GM12874 (cell line): ENCODE data around the gene STX4.

Experiments used
- TF ChIP-seq, protein P1 (sequence below): IDR thresholded peaks from 2 replicates; pipeline ENCODE4 v1.5.1; 2011; ENCODE audit warnings: low read depth, mild to moderate bottlenecking, control low read depth, low read length, moderate library complexity; ENCODE audit not compliant: insufficient read depth

STX4 gene

DNA sequence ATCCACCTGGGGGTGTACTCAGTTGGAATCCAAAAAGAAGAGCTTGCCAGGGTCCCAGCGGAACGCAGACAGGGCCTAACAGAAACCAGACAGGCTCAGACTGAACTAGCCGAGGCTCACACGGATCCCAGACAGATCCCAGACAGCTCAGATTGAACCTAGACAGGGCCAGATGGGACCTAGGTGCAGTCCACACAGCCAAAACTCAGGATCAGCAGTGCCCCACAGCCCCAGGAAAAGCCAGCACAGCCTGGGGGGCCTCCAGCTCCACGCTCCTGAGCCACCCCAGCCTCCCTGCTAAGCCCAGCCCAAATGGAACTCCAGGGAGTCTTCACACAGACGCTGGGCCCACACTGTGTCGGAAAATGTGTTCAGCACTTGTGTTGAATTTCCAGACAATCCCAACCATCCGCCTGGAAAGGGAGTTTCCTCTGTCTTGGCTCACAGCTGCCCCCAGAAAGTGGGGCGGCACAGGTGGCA, 30.5 kb upstream of the STX4 start:
- TF ChIP-seq, protein P1, sequence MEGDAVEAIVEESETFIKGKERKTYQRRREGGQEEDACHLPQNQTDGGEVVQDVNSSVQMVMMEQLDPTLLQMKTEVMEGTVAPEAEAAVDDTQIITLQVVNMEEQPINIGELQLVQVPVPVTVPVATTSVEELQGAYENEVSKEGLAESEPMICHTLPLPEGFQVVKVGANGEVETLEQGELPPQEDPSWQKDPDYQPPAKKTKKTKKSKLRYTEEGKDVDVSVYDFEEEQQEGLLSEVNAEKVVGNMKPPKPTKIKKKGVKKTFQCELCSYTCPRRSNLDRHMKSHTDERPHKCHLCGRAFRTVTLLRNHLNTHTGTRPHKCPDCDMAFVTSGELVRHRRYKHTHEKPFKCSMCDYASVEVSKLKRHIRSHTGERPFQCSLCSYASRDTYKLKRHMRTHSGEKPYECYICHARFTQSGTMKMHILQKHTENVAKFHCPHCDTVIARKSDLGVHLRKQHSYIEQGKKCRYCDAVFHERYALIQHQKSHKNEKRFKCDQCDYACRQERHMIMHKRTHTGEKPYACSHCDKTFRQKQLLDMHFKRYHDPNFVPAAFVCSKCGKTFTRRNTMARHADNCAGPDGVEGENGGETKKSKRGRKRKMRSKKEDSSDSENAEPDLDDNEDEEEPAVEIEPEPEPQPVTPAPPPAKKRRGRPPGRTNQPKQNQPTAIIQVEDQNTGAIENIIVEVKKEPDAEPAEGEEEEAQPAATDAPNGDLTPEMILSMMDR: no peak

DNA sequence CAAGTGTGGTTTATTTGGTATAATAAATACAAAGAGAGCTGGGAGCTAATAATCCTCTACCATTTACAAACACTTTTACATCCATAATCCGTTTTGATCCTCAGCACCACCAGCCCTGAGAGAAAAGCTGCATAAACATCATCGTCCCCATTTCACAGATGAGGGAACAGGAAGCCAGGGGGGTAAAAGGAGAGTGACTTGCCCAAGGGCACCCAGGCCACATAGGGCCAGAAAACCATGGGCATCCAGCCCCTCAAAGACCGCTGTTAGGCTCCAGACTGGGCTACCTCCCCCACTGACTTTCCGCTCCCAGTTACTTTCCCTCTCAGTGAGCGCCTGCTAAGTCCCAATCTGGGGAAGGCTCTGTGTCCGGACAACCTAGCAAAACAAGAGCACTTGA, 29.6 kb upstream of the STX4 start:
- TF ChIP-seq, protein P1: no peak

DNA sequence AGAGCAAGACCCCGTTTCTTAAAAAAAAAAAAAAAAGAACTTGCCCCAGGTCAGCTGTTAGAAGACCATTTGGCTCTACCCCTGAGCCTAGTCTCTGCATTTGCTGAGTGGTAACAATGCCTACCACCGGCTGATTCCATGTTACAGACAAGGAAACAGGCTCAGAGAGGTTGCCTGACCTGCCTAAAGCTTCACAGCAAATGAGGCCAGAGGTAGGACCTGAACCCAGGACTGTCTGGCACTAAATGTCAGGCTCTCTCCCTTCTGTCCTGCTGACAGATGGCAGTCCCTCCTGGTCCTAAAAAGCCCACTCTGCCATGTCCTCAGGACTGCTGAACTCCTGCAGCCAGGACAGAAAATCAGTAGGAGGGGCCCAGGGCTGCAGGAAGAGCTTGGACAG, 28.7 kb upstream of the STX4 start:
- TF ChIP-seq, protein P1: no peak

DNA sequence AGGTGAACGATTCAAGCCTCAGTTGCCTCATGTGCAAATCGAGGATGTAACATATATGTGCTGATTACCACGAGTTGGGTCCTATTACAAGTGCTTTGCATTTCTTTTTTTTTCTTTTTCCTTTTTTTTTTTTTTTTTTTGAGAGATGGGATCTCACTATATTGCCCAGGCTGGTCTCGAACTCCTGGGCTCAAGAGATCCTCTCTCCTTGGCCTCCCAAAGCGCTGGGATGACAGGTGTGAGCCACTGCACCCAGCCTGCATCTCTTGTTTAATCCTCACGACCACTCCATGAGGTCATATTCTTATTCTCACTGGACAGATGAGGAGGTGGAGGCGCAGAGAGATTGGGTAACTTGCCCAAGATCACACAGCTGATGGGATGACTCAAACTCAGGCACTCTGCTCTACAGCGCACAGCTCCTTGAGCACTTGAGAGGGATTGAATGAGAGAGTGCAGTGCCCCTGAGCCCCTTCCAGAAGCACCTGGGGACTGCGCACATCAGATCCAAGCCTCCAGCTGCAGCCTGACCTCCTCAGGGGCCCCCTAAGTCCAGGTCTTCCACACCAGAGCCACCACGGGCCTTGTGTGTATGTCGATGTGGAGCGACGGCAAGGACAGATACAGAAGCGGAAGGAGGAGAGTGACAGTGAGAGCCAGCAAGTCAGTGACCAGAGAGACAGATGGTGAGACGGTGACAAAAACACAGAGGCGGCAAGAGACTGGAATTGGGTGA, 27.8 kb upstream of the STX4 start:
- TF ChIP-seq, protein P1: no peak

DNA sequence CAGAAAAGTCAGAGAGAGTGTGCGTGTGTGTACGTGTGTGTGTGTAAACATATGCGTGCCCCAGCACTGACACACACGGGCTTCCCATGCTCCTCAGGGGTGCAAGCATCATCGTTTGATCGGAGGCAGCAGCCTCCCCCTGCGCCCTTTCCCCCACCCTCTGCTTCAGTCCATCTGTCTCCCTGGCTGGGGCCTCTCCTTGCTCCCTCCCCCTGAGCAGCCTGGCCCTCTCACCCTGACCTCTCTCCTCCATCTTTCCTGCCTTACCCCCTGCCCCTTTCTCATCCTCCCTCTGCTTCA, 27.3 kb upstream of the STX4 start:
- TF ChIP-seq, protein P1: no peak

DNA sequence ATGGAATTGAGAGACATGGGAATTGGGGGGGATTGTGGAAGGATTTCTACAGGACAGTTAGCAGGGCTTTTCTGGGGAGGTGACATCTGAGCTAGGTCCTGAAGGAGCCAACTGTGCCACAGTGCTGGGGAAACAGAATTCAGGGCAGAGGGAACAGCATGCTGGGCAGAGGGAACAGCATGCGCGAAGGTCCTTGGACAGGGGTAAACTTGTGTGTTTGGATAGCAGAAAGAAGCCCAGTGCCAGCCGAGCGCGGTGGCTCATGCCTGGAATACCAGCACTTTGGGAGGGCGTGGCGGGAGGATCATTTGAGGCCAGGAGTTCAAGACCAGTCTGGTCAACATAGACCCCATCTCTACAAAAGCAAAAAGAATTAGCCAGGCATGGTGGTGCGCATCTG, 26.8 kb upstream of the STX4 start:
- TF ChIP-seq, protein P1: no peak

DNA sequence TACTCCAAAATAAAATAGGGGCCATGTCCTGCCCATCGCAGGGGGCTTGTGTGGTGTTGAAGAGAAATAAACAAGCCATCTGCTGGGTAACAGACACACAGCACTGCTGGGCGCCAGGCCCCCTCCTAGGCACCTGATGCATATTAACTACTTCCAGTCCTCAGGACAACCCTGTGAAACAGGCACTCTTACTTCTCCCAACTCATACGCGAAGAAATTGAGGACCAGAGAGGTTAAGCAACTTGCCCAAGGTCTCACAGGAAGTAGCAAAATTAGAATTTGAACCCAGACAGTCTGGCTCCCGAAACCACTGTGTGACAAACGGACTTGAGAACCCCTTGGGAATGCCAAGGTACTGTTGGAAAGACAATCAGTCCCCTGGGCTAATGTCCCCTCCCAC, 25.7 kb upstream of the STX4 start:
- TF ChIP-seq, protein P1: no peak
